Measurements from ENCODE around the gene PEX14.

DNA sequence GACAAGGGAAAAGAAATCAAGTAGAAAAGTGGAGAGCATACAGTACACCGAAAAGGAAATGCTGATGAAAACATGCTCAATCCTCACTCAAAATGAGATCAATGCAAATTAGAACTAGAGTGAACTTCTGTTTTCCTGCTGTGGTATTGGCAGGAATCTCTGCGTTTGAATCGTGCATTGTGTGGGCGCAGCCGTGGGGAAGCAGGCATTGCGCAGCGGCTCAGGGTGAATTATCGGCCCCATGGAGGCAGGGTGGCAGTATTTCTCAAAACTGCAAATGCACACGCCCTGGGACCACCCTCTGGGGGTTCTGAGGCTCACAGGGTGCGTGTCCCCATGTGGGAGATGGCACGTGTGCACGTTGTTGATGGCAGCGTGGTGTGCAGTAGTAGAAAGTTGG is 140.6 kb downstream of the PEX14 start:
- TF ChIP-seq YY1 (IDR thresholded peaks at IDR 0.05; ENCODE audit: insufficient read depth, insufficient read length) (no peak), ZNF274 (IDR thresholded peaks at IDR 0.05; ENCODE audit: low read depth, low read length) (no peak)

All from NT2/D1 (cell line).